Kidney capillary endothelial cell (primary cell): ENCODE measurements around the gene EIF5AL1.
"Not testable (repeated sequence)": the region's sequence is repeated elsewhere in the genome, so short reads cannot be mapped to it uniquely, and the experiment has no call there.

Experiments
- DNase-seq: peaks from one replicate; pipeline ENCODE4 v3.0.0-alpha.2; 2018; ENCODE audit warnings: low spot score

Gene EIF5AL1

GRCh38 chr10:79511891-79512583 is at the start of gene EIF5AL1:
Gene EIF5AL1 (plus strand): TSS chr10:79512533. CDS start chr10:79512650, 117 bp downstream.
- not testable (repeated sequence) for DNase-seq

- no peak for DNase-seq
Observed at GRCh38 chr10:79463578-79464496, 48.5 kb upstream of the EIF5AL1 start.

- DNase-seq = no peak
Observed at GRCh38 chr10:79465341-79465740, 47.0 kb upstream of the EIF5AL1 start.

DNA sequence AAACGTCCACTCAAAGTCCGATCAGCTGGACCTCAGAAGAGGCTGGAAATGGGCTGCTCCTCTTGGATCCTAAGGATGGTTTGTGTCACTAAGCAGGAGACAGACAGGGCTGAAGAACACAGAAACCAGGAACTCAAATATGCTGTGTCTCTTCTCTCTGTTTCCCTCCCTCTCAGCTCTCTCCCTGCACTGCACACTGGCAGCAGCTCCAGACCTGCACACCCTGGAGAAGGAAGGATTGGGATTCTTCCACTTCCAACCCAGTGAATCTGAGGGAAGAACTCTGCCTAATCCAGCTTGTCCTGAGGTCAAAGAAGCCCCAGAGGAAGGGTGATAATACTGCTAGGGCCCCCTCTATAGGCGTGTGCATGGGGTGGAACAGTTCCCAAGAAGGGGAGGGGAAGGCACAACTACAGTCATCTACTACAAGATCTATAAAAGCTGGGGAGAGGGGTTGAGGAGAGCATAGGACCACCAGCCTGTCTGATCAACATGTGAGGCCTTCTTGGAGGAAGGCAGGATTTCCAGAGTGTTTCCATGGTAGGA is 44.2 kb upstream of the EIF5AL1 start:
- no peak for DNase-seq

- DNase-seq = no peak
Observed at GRCh38 chr10:79468841-79469585, 43.3 kb upstream of the EIF5AL1 start.

DNA sequence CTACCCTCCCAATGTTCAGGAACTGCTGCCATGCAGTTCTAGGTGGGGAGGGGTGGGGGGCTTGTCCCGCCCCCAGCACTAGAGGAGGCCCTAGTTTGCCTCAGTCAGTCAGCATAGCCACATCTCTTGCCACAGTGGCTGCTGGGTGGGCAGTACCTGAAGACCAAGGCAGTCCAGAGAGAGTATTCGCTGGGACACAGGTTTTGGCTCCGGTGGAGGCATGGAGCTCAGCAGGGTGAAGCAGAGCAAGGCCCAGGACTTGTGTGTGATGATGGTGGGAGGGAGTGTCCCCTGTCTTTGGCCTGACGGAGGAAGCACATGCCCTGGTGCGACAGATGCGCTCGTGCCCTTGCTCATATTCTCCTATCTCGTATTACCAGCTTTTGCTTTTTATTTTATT is 42.2 kb upstream of the EIF5AL1 start:
- DNase-seq = no peak

DNA sequence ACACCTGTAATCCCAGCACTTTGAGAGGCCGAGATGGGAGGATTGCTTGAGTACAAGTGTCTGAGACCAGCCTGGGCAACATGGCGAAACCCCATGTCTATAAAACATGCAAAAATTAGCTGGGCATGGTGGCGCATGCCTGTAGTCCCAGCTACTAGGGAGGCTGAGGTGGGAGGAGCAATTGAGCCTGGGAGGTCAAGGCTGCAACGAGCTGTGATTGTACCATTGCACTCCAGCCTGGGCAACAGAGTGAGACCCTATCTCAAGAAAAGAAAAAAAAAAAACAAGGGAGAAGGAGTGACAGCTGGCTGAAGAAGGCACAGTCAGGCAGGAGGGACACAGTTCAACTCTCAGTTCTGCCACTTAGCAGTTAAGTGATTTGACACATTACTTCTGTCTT is 40.6 kb upstream of the EIF5AL1 start:
- DNase-seq = no peak

DNA sequence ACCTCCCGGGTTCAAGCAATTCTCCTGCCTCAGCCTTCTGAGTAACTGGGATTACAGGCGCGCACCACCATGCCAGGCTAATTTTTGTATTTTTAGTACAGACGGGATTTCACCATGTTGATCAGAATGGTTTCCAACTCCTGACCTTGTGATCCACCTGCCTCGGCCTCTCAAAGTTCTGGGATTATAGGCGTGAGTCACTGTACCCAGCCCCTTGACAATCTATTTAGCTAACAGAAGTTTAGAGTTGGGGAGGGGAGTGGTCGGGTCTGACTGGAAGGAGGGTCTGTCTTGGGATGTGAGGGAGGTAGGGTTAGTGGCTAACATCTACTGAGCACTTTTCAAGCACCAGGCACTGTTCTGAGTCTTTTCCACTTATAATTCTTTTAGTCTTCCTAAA is 39.9 kb upstream of the EIF5AL1 start:
- no peak for DNase-seq

DNA sequence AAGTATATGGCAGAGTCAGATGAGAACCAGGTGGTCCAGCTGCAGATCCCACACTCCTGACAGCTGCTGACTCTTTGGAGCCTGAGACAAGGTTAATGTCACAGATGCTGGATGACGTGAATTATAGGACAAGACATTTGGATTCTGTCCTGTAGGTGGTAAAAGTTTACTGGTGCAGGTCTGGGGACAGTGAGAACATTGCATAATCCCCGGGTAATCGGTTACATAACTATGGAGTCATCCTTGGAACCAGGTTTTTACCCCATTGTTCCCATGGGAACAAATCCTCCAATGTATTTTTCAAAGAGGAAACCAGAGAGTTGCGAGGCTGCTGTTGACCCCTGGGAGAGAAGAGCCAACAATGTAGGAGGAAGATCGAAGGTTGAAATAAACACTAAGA is 39.4 kb upstream of the EIF5AL1 start:
- DNase-seq = no peak

DNA sequence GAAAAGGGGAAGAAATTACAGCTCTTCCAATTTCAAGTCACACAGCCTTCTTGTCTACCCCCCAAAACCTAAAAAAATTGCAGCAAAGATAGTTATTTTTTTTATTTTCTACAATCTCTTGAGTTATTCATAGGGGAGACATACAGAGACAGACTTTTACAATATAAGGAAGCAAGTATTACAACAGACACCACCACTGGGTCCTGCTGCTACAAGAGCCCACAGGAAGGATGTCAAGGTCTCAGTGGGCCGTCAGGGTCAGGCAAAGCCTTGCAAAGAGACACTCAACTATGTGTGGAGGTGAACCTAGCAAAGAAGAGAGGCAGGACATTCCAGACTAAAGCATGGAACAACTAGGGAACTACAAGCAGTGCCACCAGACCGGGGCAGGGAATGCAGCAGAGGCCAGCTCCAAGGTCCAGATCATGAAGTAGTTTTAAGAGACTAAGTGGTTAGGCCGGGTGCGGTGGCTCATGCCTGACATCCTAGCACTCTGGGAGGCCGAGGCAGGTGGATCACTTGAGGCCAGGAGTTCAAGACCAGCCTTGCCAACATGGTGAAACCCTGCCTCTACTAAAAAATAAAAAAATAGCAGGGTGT is 38.7 kb upstream of the EIF5AL1 start:
- DNase-seq = no peak

DNA sequence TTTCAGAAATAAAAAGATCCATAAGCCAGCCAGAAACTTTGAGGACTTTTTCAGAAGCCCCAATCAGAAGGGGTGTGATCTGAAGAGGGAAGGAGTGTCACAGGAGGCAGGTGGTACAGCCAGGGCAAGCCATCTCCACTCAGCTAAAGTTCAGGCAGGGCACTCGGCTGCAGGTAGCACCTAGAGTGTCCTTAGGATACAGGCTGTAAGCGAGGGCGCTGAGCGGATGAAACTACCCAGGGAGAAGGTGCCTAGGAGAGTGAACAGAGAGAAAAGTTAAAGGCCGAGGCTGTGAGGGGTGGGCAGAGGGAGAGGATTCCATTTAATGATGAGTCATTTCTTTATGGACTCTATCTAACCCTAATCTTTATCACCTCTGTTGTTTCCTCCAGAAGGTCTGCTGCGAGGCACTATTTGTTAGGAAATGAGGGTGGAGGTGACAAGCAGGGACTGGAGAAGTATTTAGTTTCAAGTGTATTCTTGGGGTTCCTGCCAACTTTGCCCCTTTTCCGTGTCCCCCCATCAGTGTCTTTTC is 37.1 kb upstream of the EIF5AL1 start:
- no peak for DNase-seq

- no peak for DNase-seq
Observed at GRCh38 chr10:79475877-79476276, 36.5 kb upstream of the EIF5AL1 start.

DNA sequence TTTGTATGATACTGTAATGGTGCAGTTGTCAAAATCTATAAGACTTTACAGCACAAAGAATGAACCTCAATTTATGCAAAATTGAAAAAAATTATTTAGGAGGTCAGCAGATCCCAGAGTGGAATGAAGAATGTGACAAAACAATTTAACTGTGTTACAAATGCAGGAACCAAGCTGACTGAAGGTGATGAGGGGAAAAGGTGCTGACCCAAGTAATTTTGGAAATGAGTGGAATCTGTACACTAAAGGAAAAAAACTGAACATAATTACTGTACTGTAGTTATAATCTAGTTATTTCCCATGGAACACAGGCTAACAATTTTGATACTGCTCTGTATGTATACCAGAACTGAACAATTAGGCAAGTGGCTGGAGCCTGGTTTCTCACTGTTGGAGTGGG is 35.7 kb upstream of the EIF5AL1 start:
- no peak for DNase-seq

GRCh38 chr10:79477456-79477855 is 34.9 kb upstream of the EIF5AL1 start:
- no peak for DNase-seq

DNA sequence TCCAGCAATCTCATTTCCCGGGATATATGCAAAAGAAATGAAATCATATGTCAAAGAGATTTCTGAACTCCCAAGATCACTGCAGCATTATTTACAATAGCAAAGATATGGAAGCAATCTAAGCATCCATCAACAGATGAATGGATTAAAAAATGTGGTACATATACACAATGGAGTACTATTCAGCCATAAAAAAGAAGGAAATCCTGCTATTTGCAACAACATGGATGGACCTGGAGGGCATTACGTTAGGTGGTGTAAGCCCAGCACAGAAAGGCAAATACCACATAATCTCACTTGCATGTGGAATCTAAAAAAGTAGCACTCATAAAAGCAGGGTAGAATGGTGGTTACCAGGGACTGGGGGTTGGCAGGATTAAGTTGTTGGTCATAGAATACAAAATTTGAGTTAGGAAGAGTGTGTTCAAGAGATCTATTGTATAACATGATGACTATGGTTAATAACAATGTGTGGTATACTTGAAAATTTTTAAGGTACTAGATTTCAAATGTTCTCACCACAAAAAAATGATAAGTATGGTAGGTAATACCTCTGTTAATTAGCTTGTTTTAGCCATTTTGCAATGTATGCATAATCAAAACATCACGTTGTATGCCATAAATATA is 32.9 kb upstream of the EIF5AL1 start:
- no peak for DNase-seq

DNA sequence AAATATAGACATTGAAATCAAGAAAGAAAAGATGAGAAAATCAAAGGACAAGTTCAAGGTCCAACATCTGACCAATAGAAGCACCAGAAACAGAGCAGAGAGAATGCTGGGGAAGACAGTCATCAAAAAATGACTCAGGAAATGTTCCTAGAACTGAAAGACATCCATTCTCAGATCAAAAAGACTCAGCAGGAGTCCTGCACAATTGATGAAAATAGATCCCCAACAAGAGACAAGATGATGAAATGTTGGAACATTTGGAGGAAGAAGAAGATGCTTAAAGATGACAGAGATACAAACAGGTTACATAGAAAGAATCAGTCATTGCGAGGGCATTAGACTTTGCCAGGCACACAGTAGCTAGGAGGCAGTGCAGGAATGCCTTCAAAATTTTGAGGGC is 30.0 kb upstream of the EIF5AL1 start:
- DNase-seq = no peak

DNA sequence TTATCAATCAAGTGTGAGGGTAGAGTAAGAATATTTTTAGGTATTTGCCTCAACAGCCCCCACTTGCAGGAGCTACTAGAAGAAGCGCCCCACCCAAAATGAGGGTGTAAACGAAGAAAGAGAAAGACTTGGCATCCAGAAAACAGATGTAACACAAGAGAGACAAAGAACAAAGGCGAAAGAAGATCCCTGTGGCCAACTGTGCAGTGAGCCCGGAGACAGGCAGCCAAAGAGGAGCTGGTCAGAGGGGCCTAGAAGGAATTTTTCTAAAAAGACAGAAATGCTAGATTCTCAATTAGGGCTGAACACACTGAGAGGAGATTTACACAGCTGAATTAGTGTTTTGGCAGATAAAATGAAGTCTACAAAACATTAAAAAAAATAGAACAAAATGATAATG is 29.6 kb upstream of the EIF5AL1 start:
- DNase-seq = no peak

- DNase-seq = no peak
Observed at GRCh38 chr10:79483299-79483698, 29.0 kb upstream of the EIF5AL1 start.

GRCh38 chr10:79483948-79484347 is 28.4 kb upstream of the EIF5AL1 start:
- DNase-seq = no peak

GRCh38 chr10:79484476-79484875 is 27.9 kb upstream of the EIF5AL1 start:
- no peak for DNase-seq
